C4-2B (cell line): ENCODE results near the gene ATG4B.

ENCODE experiments used
- H3K27ac ChIP-seq: fragments of 450-650 bp; 2 replicates; pipeline ENCODE4 v1.5.1; 2017
- ZFX ChIP-seq: fragments of 450-650 bp; IDR thresholded peaks from 2 replicates; pipeline ENCODE4 v1.6.1; 2017
- TF ChIP-seq, protein P1 (sequence below): fragments of 450-650 bp; conservative IDR thresholded peaks from 2 replicates; pipeline ENCODE4 v1.5.1; 2017; ENCODE audit warnings: mild to moderate bottlenecking

Gene ATG4B

DNA sequence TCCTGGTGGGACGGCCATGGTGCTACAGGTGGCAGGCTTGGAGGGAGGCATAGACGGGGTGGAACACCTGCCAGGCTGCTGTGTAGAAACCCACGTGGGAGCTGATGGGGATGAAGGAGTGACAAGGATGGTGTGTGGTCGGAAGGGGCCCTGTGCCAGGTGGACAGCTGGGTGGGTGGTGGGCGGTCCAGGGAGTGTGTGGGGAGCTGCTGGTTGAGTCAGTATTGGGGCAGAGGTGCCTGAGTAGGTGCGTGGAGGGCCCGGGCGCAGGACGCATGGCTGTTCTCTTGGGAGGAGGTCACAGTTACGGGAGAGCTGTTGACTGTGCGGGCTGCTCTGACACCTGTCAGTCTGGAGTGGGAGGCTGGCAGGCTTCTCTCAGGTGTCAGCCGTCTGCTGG lies 84.4 kb downstream of the ATG4B start:
- no peak overlapping the region for H3K27ac ChIP-seq
- TF ChIP-seq, protein P1, sequence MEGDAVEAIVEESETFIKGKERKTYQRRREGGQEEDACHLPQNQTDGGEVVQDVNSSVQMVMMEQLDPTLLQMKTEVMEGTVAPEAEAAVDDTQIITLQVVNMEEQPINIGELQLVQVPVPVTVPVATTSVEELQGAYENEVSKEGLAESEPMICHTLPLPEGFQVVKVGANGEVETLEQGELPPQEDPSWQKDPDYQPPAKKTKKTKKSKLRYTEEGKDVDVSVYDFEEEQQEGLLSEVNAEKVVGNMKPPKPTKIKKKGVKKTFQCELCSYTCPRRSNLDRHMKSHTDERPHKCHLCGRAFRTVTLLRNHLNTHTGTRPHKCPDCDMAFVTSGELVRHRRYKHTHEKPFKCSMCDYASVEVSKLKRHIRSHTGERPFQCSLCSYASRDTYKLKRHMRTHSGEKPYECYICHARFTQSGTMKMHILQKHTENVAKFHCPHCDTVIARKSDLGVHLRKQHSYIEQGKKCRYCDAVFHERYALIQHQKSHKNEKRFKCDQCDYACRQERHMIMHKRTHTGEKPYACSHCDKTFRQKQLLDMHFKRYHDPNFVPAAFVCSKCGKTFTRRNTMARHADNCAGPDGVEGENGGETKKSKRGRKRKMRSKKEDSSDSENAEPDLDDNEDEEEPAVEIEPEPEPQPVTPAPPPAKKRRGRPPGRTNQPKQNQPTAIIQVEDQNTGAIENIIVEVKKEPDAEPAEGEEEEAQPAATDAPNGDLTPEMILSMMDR, result no peak
- TF ChIP-seq ZFX, result no peak

DNA sequence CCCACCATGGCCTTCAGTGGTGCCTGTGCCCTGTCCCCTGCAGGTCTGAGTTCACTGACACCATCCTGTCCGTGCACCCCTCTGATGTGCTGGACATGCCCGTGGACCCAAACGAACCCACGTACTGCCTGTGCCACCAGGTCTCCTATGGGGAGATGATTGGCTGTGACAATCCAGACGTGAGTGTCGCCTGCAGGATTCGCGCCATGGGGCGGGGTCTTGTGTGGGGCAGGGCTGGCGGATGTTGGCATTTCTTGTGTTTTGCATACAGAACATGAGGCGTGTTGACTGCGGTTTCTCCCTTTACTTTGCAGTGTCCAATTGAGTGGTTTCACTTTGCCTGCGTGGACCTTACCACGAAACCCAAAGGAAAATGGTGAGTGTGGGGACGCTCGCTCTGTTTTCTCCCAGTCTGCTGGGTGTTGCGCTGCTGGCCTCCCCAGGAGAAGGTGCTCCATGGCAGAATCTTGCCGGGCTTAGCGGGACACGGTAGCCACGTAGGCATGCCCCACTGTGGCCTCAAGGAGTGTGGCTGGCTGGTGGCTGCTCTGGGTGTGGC lies 85.5 kb downstream of the ATG4B start:
- H3K27ac ChIP-seq, result no peak overlapping the region
- TF ChIP-seq ZFX, result no peak
- TF ChIP-seq, protein P1, result no peak
